Activated CD8-positive, alpha-beta memory T cell treated with anti-CD3 and anti-CD28 coated beads, Interleukin-2, amount 50 U/mL, for 1 hour (primary cell): ENCODE results near the gene FBXO47.

Experiments used
- DNase-seq: peaks from one replicate; pipeline ENCODE4 v3.0.0-alpha.2; 2020; ENCODE audit errors: extremely low read depth

Gene FBXO47

DNA sequence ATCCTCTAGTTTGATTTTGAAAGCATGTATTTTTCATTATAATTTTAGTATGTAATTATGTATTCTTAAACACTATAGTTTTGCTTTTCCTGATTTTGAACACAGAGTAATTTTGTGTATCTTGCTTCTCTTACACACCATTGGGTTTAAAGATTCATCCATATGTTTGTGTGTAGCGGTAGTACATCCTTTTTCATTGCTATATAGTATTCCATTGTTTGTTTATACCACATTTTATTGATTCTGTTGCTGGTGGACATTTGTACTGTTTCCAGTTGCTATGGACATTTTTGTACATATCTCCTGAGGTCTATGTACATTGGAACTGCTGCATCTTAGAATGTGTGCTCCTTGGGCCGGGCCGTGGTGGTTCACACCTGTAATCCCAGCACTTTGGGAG, 62.3 kb downstream of the FBXO47 start:
- DNase-seq, result no peak

DNA sequence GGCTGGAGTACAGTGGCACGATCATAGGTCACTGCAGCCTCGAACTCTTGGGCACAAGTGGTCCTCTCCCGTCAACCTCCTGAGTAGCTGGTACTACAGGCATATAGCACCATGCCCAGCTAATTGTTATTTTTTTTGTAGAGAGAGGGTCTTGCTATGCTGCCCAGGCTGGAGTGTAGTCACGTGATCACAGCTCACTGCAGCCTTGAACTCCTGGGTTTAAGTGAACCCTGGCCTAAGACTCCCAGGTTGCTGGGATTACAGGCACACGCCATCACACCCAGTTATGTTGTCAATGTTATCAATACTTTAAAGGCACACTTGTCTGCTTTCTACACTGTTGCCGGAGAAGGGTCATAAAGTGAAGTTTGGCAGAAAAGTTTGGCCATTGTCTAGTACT, 63.8 kb downstream of the FBXO47 start:
- no peak for DNase-seq

DNA sequence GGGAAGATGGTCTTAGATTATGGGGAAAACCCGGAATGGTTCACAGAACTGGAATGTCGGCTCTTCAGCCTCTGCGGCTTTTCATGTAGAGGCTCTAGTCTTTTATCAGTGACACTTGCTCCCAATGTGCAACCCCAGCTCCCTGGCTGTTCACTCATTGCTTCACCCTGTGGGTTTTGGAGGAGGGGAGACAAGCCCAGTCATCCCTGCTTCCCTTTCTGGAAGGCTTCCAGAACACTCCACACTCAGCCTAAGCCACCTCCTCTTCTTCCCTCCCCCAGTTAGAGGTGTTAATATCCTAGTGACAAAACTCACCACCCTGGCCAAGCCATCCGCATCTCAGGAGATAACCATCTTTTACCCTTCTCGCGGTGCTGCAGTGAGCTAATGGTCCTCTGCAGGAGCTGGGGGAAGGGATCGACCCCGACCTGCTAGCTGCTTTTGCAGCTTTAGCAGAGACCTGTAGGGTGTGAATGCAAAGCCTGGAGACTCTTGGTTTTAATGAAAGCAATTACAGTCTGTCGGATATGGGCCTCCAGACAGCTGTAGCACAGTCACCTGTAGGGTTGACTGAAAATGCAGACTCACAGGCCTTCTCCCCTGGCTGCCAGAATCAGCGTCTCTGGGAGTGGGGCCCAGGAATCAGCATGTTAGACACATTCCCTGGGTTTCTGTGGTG, 66.1 kb downstream of the FBXO47 start:
- DNase-seq, result no peak

DNA sequence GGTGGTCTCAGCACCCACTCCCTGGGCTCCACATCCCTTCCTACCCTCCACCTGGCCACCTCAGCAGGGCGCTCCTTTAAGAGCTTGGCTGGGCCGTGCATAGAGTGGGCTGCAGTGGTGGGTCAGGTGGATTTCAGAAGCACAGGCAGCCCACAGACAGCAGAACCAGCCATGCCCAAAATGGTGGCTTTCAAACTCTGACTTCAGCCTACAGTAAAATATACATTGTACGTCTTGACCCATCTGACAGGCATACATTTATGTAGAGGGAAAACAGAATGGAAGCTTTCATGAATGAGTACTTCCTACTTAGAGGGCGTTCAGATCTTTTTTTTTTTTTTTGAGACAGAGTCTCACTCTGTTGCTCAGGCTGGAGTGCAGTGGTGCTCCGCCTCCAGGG, 67.8 kb downstream of the FBXO47 start:
- no peak for DNase-seq

DNA sequence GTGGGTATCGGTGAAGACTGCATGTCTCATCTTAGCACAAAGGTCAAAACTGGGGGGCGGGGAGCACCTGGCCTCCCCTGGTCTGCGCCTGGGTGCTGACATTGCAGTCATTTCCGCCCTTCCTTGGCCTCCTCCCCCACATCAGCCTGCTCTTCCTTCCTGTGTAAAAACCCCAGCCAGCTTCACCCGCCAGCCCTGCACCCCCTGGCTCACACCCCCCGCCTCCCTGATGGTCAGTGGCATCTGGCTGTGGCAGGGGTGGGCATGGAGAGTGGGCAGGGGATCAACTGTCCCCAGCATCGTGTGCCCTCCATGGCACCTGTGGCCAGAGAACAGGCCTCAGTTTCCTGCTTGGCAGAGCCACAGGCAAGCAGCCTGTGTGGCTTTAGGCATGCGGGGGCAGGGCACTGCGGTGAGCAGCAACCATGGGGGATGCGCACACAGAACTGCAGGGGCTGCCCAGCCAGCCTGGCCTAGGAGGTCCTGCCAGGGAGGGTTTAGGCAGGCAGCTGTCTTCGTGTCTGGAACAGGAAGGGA, 68.3 kb downstream of the FBXO47 start:
- peak; percentile 79 for DNase-seq

DNA sequence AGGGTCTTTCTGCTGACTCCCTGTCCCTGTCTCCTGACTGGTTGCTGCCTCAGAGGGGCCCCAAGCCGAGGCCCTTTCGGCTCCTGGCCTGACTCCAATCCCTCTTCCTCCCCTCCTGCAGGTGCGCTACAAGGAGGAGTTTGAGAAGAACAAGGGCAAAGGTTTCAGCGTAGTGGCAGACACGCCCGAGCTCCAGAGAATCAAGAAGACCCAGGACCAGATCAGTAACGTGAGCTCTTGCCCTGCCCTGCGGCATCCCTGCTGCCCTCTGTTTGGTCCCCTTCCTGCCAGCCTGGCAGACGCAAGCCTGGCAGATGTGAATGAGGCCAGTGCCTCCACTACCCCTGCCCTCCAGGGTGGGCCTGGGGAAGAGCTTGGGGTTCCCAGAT, 68.9 kb downstream of the FBXO47 start:
- DNase-seq, result no peak

DNA sequence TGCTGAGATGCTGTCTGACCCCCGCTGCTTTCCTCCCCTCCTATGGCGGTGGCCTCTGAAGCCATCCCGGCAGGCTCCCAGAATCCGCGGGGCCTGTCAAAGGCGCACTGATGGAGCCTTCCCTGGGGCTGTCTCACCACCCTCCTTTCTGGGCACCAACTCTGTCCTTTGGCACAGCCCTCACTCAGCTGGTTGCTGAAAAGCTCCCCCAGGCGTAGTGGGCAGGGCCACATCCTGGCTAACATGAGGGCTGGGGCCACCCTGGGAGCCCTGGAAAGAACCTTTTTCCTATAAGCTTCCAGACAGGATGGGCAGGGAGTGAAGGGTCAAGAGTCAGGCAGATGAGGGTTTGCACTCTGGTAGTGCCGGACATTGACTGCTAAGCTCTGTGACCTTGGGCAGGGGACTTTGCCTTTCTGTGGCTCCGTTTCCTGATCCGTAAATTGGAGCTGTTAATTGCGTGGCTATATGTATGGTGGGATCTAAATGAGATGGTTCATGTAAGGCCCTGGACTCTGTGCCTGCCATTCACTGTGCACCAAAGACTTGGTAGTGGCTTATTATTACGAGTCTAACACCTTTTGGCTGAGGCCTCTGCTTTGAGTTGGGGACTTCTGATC, 69.4 kb downstream of the FBXO47 start:
- DNase-seq, result no peak

DNA sequence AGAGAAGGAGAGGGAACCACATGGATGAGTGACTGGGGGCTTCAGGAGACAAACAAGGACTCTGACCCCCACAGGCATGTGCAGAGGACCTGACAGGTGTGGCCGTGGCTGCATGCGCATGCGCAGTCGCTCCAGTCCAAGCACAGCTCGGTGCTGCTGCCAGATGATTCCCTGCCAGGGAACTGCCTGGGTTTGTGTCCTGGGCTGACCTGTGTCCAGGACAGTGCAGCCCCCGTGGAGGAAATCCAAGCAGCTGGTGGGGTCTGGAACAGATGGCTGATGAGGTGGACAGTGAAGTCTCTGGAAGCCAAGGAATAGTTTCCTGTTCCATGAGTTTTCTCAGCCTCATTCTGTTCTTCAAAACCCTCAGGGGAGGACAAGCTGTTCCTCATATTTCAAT, 70.0 kb downstream of the FBXO47 start:
- DNase-seq, result no peak

DNA sequence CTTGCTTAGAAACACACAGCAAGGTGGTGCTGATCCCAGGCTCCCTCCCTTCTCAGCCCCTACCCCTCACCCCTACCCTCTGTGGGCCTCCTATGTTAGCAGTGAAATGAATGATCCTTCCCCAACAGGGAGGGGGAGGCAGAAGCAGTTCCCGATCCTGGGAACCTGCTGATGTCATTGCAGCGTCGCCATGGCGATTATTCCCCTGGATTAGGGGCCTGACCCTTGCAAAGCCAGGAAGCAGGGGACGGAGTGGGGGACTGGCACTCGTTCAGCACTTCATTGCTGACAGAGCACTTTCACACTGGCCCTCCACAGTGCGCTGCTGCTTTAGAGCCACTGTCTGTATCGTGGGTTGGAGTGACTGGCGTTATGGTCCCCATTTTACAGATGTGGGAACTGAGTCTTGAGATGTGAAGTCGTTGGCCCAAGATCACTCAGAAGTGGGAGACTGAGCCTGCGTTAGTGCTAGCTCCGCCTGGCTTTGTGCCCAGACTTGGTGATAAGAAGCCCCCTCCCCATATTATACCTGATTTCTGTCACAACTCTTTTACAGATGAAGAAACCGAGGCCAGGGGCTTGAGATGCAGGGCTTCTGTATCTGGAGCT, 70.8 kb downstream of the FBXO47 start:
- DNase-seq, result no peak

DNA sequence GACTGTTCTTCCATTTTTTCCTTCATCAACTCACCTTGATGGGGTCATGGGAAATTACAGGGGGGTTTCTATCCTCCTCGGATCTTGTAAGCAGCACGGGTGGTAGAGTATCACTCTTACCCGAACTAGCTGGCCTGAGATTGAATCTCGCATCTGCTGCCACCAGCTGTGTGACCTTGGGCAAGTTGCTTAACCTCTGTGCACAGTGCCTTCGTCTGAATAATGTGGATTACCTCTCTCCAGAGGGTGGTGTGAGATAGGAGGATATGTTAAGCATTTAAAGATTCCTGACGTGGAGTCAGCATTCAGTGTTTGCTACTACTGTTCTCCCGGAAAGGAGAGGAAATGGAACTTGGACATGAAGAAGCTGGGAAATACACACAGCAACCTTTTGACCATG, 72.9 kb downstream of the FBXO47 start:
- DNase-seq, result no peak

DNA sequence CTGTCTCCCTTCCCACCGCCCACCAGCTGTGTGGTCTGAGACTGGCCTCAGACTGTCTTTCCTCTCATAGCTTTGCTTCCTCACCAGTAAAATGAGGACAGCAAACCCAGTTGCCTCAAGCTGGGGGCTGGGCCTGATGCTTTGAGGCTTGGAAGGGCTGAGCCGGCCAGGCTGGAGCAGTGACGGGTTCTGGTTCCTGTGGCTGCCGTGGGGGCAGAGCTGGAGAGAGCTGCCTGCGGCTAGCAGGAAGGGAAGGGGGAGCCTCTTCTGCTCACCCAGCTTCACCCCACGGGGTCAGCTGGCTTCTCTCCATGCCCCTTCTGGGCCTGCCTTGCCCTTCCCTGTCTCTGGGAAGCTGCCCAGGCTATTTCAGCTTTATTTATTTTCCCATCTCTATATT, 73.6 kb downstream of the FBXO47 start:
- DNase-seq, result no peak

DNA sequence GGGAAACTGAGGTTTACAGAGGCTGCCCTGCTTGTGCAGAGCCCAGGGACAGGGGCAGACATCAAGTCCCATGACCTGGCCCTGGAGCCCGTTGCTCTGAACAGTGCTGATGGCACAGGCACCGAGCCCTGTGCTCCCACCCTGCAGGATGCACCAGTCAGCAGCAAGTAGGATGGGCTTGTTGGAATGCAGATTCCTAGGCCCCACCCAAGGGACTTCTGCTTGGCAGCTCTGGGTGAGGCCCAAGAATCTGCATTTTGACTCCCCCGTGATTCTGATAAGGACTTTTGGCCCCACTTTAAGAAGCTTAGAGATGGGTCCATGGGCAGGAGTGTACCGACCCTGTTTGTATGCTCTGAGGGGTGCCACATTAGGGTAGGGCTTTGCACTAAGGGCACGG, 74.1 kb downstream of the FBXO47 start:
- no peak for DNase-seq

DNA sequence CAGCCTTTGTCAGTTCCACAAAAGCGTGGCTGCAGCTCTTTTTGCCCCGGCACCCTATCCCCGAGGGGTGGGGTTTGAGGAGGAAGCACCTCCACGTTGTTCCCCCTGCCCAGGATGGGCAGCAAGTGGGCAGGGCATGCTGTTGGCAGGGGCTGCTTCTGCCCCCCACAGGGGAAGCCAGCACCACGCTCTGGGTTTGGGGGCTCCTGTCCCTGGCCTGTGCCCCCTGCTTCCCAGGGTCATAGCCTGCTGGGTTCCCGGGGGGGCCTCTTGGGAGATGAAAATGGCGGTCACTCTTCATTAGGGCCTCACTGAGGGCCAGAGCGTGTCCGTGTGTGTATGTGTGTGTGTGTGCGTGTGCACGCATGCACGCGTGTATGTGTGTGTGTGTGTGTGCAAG, 74.6 kb downstream of the FBXO47 start:
- DNase-seq, result no peak

DNA sequence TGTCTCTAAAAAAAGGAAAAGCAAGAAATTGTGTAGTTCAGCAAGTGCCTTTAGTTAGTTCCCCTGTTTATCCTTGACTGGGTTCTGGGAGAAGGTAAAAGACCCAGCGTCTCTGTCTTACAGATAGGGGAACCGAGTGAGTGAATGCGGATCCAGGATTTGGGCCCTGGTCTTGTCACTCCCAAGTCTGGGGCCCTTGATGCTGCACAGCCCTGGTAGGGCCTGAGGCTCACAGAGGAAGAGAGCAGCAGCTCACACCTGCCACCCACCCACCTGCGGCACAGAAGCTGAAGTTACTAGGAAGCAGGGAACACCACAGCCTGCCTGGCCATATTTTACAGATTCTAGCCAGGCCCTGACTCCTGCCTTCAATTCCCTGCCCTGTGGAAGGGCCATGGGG, 75.1 kb downstream of the FBXO47 start:
- DNase-seq, result no peak

DNA sequence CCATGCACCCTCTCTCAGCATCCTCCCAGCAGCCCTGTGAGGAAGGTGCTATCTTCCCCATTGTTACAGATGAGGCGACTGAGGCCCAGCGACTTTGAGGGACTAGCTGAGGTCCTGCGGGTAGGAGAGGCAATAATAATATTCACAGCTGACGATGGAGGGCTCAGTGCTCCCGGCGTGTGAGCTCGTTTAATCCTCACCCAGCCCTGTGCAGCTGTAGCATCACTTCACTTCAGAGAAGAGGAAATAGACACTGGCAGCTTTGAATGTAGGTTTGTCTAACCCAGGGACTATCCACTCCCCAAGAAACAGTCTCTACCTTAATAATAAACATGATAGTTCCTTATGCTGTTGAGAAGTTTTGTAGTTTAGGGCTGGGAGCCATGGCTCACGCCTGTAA, 75.8 kb downstream of the FBXO47 start:
- no peak for DNase-seq

DNA sequence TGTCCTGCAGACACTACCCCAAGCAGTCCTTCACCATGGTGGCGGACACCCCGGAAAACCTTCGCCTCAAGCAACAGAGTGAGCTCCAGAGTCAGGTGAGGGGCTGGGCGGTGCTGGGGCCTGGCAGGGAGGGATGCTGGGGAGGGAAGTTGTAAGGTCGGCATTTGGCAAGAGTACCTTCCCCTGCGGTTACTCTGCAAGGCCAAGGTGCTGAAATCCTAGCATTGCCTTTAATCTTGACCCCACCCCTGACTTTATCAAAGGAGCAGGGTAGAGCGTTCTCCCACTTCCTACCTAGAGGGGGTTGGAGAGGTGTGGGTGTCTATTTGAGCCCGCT, 76.8 kb downstream of the FBXO47 start:
- no peak for DNase-seq

DNA sequence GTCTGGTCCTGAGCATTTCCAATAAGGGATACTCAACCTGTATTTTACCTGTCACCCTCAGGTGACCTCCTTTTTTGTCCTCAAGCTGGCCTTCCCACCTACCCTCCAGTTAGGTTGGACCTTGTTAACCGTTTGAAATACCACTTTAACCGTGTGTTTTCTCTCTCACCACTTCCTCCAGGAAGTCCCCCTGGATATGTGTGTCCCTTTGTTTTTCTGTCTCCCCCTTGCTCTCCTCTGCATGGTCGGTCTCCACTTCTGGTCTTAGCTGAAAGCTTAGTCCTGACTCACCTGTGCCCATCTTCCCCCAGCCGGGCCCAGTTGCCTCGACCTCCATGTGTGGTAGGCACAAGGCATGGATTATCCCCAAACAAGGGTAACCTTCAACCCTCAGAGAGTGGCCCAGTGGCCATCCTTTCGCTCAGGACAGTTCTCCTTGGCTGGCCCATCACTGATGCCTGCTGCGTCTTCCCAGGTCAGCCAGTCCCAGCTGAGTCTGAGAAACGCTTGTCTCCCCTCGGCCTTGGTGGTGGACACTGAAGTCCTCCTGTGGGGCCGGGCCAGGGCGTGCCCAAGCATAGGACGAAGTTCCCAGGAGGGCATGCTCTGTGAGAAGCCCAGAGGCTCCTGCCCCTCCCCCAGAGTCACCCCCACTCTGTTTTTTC, 77.3 kb downstream of the FBXO47 start:
- DNase-seq, result no peak

DNA sequence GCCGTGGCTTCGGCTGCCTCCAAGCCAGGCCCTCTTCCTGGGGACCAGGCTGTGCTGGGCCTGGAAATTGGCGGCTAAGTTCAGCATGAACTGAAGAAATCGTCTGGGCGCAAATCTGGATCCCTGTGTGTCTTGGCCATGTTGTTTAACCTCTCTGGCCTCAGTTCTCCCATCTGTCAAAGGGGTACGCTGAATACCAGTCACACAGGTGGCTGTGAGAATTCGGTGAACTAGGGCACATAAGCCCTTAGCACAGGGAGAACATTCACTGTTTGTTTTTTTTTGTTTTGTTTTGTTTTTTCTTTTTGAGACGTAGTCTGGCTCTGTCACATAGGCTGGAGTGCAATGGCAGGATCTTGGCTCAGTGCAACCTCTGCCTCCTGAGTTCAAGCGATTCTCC, 78.4 kb downstream of the FBXO47 start:
- DNase-seq, result no peak

DNA sequence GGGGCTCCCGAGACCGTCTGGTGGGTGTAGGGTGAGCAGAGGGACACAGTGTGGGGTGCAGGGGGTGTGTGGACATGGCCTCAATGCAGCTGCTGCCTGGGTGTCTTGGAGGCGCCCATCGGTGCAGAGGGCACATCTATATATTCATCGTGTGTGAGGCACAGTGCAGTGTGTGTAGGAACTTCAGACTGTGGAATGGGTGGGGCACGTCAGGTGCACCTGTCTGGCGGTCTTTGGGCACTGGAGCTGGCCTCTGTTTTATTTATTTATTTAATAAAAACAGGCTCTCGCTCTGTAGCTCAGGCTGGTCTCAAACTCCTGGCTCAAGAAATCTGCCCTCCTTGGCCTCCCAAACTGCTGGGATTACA, 80.6 kb downstream of the FBXO47 start:
- DNase-seq, result no peak
